ENCODE measurements around the gene RAP1GAP.
"Not testable (repeated sequence)": the region's sequence is repeated elsewhere in the genome, so short reads cannot be mapped to it uniquely, and the experiment has no call there.

Gene RAP1GAP

DNA sequence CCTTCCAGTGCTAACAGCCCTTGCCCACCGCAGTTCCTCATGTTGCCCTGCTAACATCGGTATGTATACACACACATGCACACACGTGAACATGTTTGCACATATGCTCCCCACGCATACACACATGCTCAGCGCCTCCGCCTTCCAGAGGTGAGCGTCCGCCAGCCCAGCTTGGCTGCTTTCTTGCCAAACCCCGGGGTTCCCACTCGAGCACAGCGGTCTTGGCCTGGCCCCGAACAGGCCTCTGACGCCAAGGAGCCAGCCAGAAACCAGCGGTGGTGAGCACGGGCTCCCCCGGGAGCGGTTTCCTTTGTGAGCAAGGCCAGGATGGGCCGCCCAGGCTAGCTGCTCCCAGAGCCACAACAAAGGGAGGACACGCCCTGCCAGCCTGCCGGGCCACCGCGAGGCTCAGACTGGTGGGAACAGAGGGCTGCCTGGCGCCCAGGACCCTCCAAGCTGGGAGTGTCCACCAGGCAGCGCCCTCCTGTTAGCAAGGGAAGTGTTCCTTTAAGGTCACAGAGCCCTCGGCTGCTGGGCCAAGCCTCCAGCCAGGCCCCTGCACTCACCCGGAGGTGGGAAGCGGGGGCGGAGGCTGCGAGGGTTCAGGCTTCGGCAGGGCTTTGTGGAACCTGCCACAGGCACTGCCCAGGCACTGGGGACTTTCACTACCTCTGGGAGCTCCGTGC is 94.5 kb downstream of the RAP1GAP start:
- Mint-ChIP-seq H3K9me3 (no peaks in the 10 kb centered on the region), H3K4me3 (no peak overlapping the region), H3K27ac (no peak overlapping the region), H3K36me3 (no peaks in the 10 kb centered on the region), H3K27me3 (peaks cover 18 to 59% of the 10 kb centered on the region in 2 donors), H3K4me1 (peaks cover 5 to 7% of the 10 kb centered on the region in 2 donors)
- DNase-seq (no peak), ATAC-seq (replicated peaks) (peak in 1 of 2 donors; percentile 33)

DNA sequence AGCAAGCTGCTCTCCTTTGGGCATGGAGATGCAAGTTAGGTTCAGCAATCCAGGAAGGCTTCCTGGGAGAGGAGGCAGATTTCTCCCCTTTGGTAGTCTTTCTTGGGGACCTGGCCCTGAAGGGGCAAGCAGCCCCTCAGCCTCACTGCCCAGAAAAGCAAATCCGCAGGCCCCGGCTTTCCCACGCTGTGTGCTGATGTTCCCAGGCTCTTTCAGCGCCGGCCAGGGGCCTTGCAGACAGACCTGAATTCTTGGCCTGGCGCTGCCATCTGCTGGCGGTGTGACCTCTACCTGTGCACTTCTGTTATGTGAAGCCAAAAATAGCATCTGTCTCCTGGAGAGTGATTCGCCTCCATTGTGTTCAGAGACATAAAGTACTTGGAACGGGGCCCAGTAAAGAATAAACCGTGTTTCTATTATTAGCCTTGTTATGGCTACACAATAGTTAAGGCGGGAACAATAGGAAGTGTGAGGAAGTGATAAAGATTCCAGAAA is 95.1 kb downstream of the RAP1GAP start:
- Mint-ChIP-seq H3K9me3 (no peaks in the 10 kb centered on the region), H3K27ac (no peak overlapping the region), H3K4me1 (peaks cover 5 to 7% of the 10 kb centered on the region in 2 donors), H3K36me3 (no peaks in the 10 kb centered on the region), H3K4me3 (no peak overlapping the region), H3K27me3 (peaks cover 18 to 59% of the 10 kb centered on the region in 2 donors)
- ATAC-seq (replicated peaks), result peak; percentile 78 to 82
- peak; percentile 21 for DNase-seq

DNA sequence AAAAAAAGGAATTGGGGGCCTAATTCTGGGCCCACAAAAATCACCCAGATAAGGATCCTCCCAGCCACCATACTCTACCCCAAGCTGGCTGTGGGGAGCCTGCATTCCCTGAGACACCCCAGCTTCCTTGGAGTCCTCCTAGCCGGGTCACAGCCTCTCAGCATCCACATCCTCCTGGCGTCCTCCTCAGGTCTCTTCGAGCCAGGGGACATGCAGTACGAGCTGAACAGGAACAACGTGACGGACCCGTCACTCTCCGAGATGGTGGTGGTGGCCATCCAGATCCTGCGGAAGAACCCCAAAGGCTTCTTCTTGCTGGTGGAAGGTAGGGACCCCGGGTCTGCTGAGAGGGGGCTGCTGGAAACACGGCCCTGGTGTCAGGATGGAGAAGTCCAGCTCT is 95.7 kb downstream of the RAP1GAP start:
- no peak overlapping the region for H3K4me3 Mint-ChIP-seq
- no peaks in the 10 kb centered on the region for H3K36me3 Mint-ChIP-seq
- peaks cover 21 to 58% of the 10 kb centered on the region in 2 donors for H3K27me3 Mint-ChIP-seq
- DNase-seq, result no peak
- H3K27ac Mint-ChIP-seq, result no peak overlapping the region
- no peaks in the 10 kb centered on the region for H3K9me3 Mint-ChIP-seq
- ATAC-seq (replicated peaks), result no peak
- peaks cover 6 to 7% of the 10 kb centered on the region in 2 donors for H3K4me1 Mint-ChIP-seq

DNA sequence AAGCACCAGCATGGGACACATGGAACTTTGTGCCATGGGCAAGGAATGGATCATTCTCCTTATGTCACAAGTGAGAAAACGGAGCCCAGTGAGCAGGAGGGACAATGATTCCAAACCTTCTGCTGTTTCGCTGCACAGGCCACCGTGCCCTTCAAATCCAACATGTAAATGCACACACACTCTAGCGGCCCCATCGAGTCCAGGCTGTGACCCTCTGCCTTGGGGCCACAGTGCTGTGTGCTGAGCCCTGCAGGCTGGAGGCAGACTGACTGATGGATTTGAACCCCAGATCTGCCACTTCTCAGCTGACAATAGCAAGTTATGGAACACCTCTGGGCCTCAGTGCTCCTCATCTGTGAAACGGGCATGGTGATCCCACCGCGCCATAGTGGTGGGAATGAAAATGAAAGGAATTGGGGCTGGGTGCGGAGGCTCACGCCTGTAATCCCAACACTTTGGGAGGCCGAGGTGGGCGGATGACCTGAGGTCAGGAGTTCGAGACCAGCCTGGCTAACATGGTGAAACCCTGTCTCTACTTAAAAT is 96.4 kb downstream of the RAP1GAP start:
- ATAC-seq (replicated peaks) (no peak), DNase-seq (no peak)
- Mint-ChIP-seq H3K9me3 (no peaks in the 10 kb centered on the region), H3K4me3 (no peak overlapping the region), H3K27me3 (peaks cover 24 to 52% of the 10 kb centered on the region in 2 donors), H3K36me3 (no peaks in the 10 kb centered on the region), H3K27ac (no peak overlapping the region), H3K4me1 (peaks cover 7% of the 10 kb centered on the region in 2 donors)

DNA sequence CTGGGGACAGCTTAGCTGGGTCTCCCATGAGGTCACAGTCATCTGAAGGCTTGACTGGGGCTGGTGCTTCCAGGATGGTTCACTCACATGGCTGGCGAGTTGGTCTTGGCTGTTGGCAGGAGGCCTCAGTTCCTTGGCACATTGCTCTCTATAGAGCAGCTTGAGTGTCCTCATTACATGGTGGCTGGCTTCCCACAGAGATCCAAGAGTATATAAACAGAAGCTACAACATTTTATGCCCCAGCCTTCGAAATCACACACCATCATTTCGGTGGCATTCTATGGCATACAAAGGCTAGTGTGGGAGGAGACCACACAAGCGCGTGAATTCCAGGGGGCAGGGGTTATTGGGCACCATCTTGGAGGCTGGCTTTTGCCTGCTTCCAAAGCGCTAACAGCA is 96.9 kb downstream of the RAP1GAP start:
- Mint-ChIP-seq H3K9me3 (no peaks in the 10 kb centered on the region), H3K27me3 (peaks cover 24 to 47% of the 10 kb centered on the region in 2 donors), H3K36me3 (no peaks in the 10 kb centered on the region), H3K4me3 (no peak overlapping the region), H3K27ac (no peak overlapping the region), H3K4me1 (peaks cover 7% of the 10 kb centered on the region in 2 donors)
- ATAC-seq (replicated peaks) (no peak), DNase-seq (no peak)

DNA sequence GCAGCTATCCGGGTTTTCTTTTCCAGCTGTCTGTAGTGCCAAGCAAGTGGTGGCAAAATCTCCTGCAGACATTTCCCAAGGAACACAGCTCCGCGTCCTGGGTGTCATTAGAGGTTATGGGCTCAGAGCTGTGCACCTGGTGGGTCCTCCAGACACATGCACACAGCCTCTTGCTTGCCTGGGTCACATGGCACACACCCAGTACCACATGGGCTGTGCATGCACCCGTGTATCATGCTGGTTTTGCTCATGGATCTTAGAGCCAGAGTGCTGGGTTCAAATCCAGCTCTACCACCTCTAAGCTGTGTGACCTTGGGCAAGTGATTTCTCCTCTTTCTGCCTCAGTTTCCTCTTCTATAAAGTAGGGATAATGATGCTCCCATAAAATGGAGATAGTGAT is 98.3 kb downstream of the RAP1GAP start:
- H3K27me3 Mint-ChIP-seq, result peaks cover 19 to 41% of the 10 kb centered on the region in 2 donors
- ATAC-seq (replicated peaks), result no peak

DNA sequence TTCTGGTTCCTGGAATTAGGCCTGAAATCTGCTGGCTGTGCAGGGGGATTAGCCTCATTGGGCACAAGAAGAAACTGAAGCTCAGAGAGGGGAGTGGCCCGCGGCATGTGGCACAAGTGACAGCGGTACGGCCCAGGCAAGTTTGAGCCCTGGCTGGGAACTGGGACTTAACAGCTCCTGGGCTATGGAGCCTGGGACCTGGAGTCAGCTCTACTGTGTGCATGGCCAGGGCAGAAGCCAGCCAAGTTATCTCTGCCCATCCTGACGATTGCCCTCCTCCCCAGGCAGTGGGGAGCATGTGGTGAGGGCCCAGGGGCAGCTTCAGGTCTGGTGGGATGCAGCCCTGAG is 98.7 kb downstream of the RAP1GAP start:
- Mint-ChIP-seq H3K9me3 (no peaks in the 10 kb centered on the region), H3K4me1 (peaks cover 7% of the 10 kb centered on the region in 2 donors), H3K4me3 (no peak overlapping the region), H3K36me3 (no peaks in the 10 kb centered on the region), H3K27ac (no peak overlapping the region), H3K27me3 (peaks cover 16 to 38% of the 10 kb centered on the region in 2 donors)
- DNase-seq (no peak), ATAC-seq (replicated peaks) (no peak)

More for the DNA sequence above, 98.3 kb downstream of the RAP1GAP start:
- no peak for DNase-seq
- Mint-ChIP-seq H3K9me3 (no peaks in the 10 kb centered on the region), H3K4me1 (peaks cover 7% of the 10 kb centered on the region in 2 donors), H3K36me3 (no peaks in the 10 kb centered on the region), H3K4me3 (no peak overlapping the region), H3K27ac (no peak overlapping the region)

DNA sequence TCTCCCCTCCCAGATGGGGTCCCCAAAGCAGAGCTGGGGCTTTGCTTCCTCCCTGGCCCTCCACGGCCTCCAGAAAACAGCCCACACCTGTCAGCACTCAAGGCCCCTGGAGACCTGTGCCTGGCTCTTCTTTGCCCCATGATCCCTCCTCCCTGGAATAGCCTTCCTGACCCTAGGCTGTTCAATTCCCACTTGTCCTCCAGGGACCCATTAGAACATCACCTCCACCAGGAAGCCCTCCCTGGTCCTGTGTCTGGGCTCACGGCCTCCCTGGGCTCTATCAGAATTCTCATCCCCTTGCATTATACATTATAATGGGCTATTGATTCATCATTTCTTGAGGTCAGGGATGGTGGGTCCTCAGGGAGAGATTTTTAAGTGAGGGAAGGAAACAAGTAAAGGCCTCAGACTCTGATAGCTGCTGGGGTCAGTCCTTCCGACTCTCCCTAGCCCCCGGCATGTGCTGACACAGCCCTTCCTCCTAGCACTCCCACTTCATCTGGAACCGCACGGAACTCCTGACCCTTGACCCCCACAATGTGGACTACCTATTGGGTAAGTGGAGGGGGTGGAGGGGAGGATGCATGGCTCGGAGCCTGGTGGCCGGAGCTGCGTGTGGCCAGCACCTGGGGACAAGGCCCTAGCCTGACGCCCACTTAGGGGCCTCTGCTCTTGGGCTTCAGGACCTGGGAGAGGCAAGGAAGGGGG is 99.2 kb downstream of the RAP1GAP start:
- no peak for ATAC-seq (replicated peaks)
- H3K27ac Mint-ChIP-seq, result no peak overlapping the region

DNA sequence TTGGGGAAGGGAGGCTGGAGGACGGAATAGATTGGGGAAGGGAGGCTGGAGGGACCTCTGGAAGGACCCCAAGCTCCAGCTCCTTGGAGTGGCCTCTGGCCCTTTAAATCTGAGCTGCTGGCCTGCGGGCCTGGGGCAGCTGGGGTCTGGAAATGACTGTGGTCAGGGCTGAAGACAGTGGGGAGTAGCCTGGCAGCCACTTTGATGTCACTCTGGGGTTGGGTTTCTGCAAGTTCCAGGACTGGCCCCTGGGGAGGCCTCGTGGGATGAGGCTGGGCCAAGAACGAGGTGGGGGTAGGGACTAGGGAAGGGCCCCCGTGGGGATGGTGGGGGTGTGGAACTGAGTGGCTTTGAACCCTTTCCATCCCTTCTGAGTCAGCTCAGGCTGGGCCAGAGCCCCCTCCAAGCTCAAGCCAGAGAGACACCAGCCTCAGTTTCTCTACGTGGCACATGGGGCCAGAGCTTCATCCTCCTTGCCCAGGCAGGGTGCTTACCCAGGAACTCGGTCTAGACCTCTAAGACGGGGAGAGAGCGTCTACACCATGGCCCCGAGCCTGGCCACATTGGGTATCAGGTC is 100.3 kb downstream of the RAP1GAP start:
- Mint-ChIP-seq H3K27ac (no peak overlapping the region), H3K9me3 (no peaks in the 10 kb centered on the region), H3K27me3 (peaks cover 21 to 26% of the 10 kb centered on the region in 2 donors), H3K36me3 (no peaks in the 10 kb centered on the region), H3K4me1 (peaks cover 0 to 5% of the 10 kb centered on the region in 2 donors), H3K4me3 (no peak overlapping the region)
- no peak for ATAC-seq (replicated peaks)
- no peak for DNase-seq

More for the DNA sequence above, 99.2 kb downstream of the RAP1GAP start:
- H3K36me3 Mint-ChIP-seq, result no peaks in the 10 kb centered on the region
- no peak for DNase-seq
- H3K4me3 Mint-ChIP-seq, result no peak overlapping the region
- H3K9me3 Mint-ChIP-seq, result no peaks in the 10 kb centered on the region
- H3K4me1 Mint-ChIP-seq, result peaks cover 6 to 7% of the 10 kb centered on the region in 2 donors
- H3K27me3 Mint-ChIP-seq, result peaks cover 21 to 32% of the 10 kb centered on the region in 2 donors

DNA sequence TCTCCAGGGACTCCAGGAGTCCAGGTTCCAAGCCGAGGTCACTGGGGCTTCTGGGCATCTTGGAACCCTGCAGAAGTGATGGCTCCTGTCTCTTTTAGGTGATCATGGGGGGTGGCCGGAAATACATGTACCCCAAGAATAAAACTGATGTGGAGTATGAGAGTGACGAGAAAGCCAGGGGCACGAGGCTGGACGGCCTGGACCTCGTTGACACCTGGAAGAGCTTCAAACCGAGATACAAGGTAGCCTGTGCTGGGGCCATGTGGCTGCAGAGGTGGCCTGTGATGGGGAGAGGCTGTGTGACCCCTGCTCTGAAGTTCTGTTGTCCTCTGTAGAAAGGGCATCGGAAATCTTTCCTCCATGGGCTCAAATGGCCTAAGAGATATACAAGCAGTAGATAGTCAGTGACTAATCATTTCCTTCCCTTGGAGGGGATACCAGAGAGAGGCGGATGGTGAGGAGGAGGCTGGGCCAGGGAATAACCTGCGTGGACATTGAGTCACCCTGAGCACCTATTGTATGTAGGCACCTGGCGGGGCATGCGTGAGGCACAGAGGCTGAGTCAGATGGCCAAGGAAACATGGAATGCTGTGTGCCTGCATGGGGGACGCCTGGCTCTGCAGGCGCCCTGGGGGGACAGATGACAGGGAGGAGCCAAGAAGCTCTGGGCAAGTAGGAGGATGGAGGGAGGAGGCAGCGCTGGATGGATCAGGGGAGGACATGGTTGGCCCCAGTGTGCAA is 101.0 kb downstream of the RAP1GAP start:
- peak overlapping the region; percentile 56 for H3K27ac Mint-ChIP-seq
- H3K27me3 Mint-ChIP-seq, result peaks cover 16 to 19% of the 10 kb centered on the region in 2 donors
- no peaks in the 10 kb centered on the region for H3K36me3 Mint-ChIP-seq
- H3K4me1 Mint-ChIP-seq, result peaks cover 0 to 3% of the 10 kb centered on the region in 2 donors
- H3K9me3 Mint-ChIP-seq, result no peaks in the 10 kb centered on the region
- no peak overlapping the region for H3K4me3 Mint-ChIP-seq
- DNase-seq, result no peak
- ATAC-seq (replicated peaks), result no peak

DNA sequence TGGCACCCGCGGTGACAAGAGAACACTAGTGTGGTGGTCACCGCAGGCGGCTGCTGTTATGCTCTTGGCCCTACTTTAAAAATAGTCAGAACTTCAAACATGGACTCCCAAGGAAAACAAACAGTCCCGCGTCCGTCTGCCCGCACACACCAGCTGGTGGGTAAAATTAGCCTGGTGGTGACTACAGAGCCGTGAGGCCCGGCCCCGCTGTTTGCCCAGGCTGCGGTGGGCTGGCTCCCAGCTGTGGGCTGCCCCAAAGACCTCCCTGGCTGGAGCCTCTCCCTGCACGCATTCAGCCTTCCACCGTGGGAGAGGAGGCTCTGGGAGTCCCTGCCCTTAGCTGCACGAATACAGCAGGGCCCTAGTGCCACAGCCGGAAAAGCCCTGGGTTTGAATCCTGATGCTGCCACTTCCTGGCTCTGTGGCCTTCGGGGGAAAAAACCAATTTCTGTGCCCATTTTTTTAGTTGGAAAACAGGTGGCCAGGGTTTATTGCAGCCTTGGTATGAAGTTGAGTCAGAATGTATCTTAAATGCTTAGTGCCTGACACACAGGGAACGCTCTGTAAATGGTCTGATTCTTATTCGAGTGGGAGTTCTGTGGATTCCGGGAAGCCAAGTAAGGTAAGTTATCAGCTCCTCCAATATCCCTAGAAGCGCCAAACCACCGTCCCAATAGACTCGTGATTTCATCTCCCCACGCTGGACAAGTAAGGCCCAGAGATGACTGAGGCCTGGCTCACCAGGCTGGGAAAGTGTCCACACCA is 101.7 kb downstream of the RAP1GAP start:
- ATAC-seq (replicated peaks), result no peak
- Mint-ChIP-seq H3K9me3 (no peaks in the 10 kb centered on the region), H3K27ac (no peak overlapping the region), H3K36me3 (no peaks in the 10 kb centered on the region), H3K4me1 (peaks cover 0 to 3% of the 10 kb centered on the region in 2 donors), H3K27me3 (peaks cover 11% of the 10 kb centered on the region in 2 donors), H3K4me3 (no peak overlapping the region)
- DNase-seq, result no peak

DNA sequence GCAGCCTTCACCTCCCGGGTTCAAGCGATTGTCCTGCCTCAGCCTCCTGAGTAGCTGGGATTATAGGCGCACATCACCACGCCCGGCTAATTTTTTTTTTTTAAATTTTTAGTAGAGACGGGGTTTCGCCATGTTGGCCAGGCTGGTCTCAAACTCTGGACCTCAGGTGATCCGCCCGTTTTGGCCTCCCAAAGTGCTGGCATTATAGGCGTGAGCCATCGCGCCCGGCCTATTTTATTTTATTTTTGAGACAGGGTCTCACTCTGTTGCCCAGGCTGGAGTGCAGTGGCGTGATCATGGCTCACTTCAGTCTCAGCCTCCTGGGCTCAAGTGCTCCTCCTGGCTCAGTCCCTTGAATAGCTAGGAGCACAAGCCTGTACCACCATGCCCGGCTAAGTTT is 102.8 kb downstream of the RAP1GAP start:
- not testable (repeated sequence) for ATAC-seq (replicated peaks); H3K27ac Mint-ChIP-seq; H3K4me1 Mint-ChIP-seq; H3K4me3 Mint-ChIP-seq; H3K9me3 Mint-ChIP-seq; H3K36me3 Mint-ChIP-seq; DNase-seq
- peaks cover 4 to 11% of the 10 kb centered on the region in 2 donors for H3K27me3 Mint-ChIP-seq

DNA sequence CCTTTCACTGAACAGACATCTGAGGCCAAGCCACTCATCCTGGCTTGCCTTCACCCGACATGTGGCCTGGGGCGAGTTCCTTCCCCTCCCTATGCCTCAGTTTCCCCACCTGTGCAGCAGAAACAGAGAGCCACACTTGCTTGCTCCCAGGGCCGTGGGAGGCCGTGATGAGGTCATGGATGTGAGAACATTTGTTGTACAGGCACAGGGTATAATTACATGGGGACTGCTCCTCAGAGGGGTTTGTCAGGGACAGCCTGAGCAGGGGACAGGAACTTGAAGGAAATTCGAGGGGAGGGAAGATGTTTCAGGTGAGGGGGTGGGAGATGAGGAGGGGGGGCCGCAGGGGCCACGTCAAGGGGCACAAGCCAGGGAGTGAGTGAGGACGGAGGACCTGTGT is 103.9 kb downstream of the RAP1GAP start:
- H3K27ac Mint-ChIP-seq, result no peak overlapping the region
- DNase-seq (no peak), ATAC-seq (replicated peaks) (no peak)
- no peak overlapping the region for H3K4me3 Mint-ChIP-seq
- H3K27me3 Mint-ChIP-seq, result peaks cover 11 to 13% of the 10 kb centered on the region in 2 donors
- H3K9me3 Mint-ChIP-seq, result no peaks in the 10 kb centered on the region
- no peaks in the 10 kb centered on the region for H3K36me3 Mint-ChIP-seq
- peaks cover 0 to 3% of the 10 kb centered on the region in 2 donors for H3K4me1 Mint-ChIP-seq

All from stimulated activated naive B cell treated with anti-CD40 and anti-IgM and Interleukin-4, amounts not matched to agents 10 μg/mL and 1 μg/mL and 100 μg/mL, for 72 hours (primary cell).